GM23248 (cell line): ENCODE results near the gene FBXO38.

Source experiments
- EZH2 ChIP-seq: fragments of 200-600 bp; sonication (generic); IDR thresholded peaks from 2 replicates; pipeline ENCODE4 v1.6.1; 2018; ENCODE audit warnings: antibody characterized with exemption, mild to moderate bottlenecking; ENCODE audit not compliant: insufficient read depth, poor library complexity, severe bottlenecking
- EZH2phosphoT487 ChIP-seq: fragments of 200-600 bp; sonication (generic); IDR thresholded peaks from 2 replicates; pipeline ENCODE4 v1.6.1; 2018; ENCODE audit warnings: antibody characterized with exemption, moderate library complexity, mild to moderate bottlenecking, low read depth; ENCODE audit not compliant: insufficient read depth

DNA sequence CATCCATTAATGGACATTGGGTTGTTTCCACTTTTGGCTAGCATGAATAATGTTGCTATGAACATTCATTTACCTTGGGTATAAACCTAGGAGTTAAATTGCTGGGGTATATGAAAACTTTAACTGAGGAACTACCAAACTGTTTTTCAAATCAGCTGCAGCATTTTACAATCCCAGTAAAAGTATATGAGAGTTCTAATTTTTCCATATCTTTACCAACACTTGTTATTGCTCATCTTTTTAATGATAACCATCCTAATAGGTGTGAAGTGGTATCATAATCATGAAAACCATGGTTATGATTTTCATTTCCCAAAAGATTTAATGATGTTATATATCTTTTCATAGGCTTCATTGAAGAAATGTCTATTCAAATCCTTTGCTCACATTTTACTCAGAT is 15.5 kb upstream of the FBXO38 start:
- no peak for TF ChIP-seq EZH2phosphoT487
- no peak for TF ChIP-seq EZH2
